Upper lobe of right lung (tissue), 1 donor: Measurements from ENCODE around the gene PARL. TPM values are rescaled to one million over a fixed set of nuclear protein-coding genes. Genes with fewer than 3 reads are reported as not detected.

Experiments used
- ATAC-seq: fragments of 200-7000 bp; cut with Tn5 transposase; one replicate; pipeline ENCODE4 v1.9.1; 2020; ENCODE audit warnings: mild to moderate bottlenecking, moderate library complexity
- DNase-seq: peaks from one replicate; pipeline ENCODE4 v3.0.0-alpha.2; 2020
- H3K27ac ChIP-seq: fragments of 200-600 bp; one replicate; pipeline ENCODE4 v1.8.0; 2022
- H3K27me3 ChIP-seq: fragments of 200-600 bp; one replicate; pipeline ENCODE4 v1.8.0; 2022; ENCODE audit warnings: mild to moderate bottlenecking
- H3K36me3 ChIP-seq: fragments of 200-600 bp; one replicate; pipeline ENCODE4 v1.8.0; 2022
- H3K4me1 ChIP-seq: fragments of 200-600 bp; one replicate; pipeline ENCODE4 v1.8.0; 2022
- H3K4me3 ChIP-seq: fragments of 200-600 bp; one replicate; pipeline ENCODE4 v1.8.0; 2022; ENCODE audit warnings: mild to moderate bottlenecking
- H3K9me3 ChIP-seq: fragments of 200-600 bp; one replicate; pipeline ENCODE4 v1.8.0; 2022
- CTCF ChIP-seq: fragments of 200-600 bp; IDR thresholded peaks from one replicate; pipeline ENCODE4 v1.8.0; 2022; ENCODE audit warnings: antibody characterized with exemption
- intact Hi-C: fragments of 100-400 bp; cut with DNase I; formaldehyde crosslinking; loops from one replicate; pipeline ENCODE4 v1.11.0; 2022
- total RNA-seq: library from RNA; stranded (reverse); fragmentation: NEBNext Ultra II Directional; extraction: Animal tissue kit (Norgen Biotek cat#: 25700); gene quantifications from one replicate; pipeline ENCODE4 v1.2.1, GENCODE V29; 2021
- donor health status: DM: no; HTN: yes; CAD: no; lungs with severe emphysema.

The PARL gene
- total RNA-seq, 1 donor from 2014 or later: 44.8 TPM

- H3K36me3 ChIP-seq: peaks cover 22% of the 10 kb centered on the region
- intact Hi-C loops: no loop called here
- no peak for TF ChIP-seq CTCF
- no peaks in the 10 kb centered on the region for H3K9me3 ChIP-seq
- no peaks in the 10 kb centered on the region for H3K4me1 ChIP-seq
- ATAC-seq: peak; percentile 12
- no peaks in the 10 kb centered on the region for H3K27me3 ChIP-seq
- no peak overlapping the region for H3K4me3 ChIP-seq
- no peak overlapping the region for H3K27ac ChIP-seq
- no peak for DNase-seq
These were observed 33.1 kb upstream of the PARL start for GRCh38 chr3:183917776-183918175.

- H3K36me3 ChIP-seq: peaks cover 4% of the 10 kb centered on the region
- H3K4me3 ChIP-seq: no peak overlapping the region
These were observed 30.2 kb upstream of the PARL start for GRCh38 chr3:183914856-183915255.

GRCh38 chr3:183913580-183913920 lies 28.9 kb upstream of the PARL start:
- H3K4me3 ChIP-seq: no peak overlapping the region
- ATAC-seq (no peak), DNase-seq (no peak)
- no peaks in the 10 kb centered on the region for H3K9me3 ChIP-seq
- H3K36me3 ChIP-seq: no peaks in the 10 kb centered on the region
- no peak overlapping the region for H3K27ac ChIP-seq
- TF ChIP-seq CTCF: no peak
- intact Hi-C loops: no loop called here
- no peaks in the 10 kb centered on the region for H3K4me1 ChIP-seq
- H3K27me3 ChIP-seq: no peaks in the 10 kb centered on the region

More at GRCh38 chr3:183914856-183915255, 30.2 kb upstream of the PARL start:
- intact Hi-C loops: no loop called here
- no peaks in the 10 kb centered on the region for H3K9me3 ChIP-seq
- DNase-seq: no peak
- H3K27ac ChIP-seq: no peak overlapping the region
- no peak for ATAC-seq
- TF ChIP-seq CTCF: no peak
- H3K27me3 ChIP-seq: no peaks in the 10 kb centered on the region
- H3K4me1 ChIP-seq: no peaks in the 10 kb centered on the region

GRCh38 chr3:183912895-183913579 lies 28.4 kb upstream of the PARL start:
- no peak overlapping the region for H3K27ac ChIP-seq
- ATAC-seq: no peak
- no peak overlapping the region for H3K4me3 ChIP-seq
- intact Hi-C loops: no loop called here
- no peaks in the 10 kb centered on the region for H3K36me3 ChIP-seq
- H3K27me3 ChIP-seq: no peaks in the 10 kb centered on the region
- no peak for TF ChIP-seq CTCF
- DNase-seq: no peak
- no peaks in the 10 kb centered on the region for H3K9me3 ChIP-seq
- no peaks in the 10 kb centered on the region for H3K4me1 ChIP-seq

GRCh38 chr3:183911763-183912506 lies 27.3 kb upstream of the PARL start:
- ATAC-seq (no peak), DNase-seq (no peak)
- intact Hi-C loops: no loop called here
- no peaks in the 10 kb centered on the region for H3K27me3 ChIP-seq
- no peaks in the 10 kb centered on the region for H3K4me1 ChIP-seq
- TF ChIP-seq CTCF: no peak
- H3K27ac ChIP-seq: no peak overlapping the region
- H3K9me3 ChIP-seq: no peaks in the 10 kb centered on the region
- no peak overlapping the region for H3K4me3 ChIP-seq
- H3K36me3 ChIP-seq: no peaks in the 10 kb centered on the region
